Measurements from ENCODE around the gene OSTM1. TPM values are rescaled to one million over a fixed set of nuclear protein-coding genes. Genes with fewer than 3 reads are reported as not detected.

The OSTM1 gene
- total and polyA plus RNA-seq, 2 of the 13 experiments (the other 11 are each of a cell fraction or from before 2014, with no cell fraction given): 8.7 to 20.5 TPM

DNA sequence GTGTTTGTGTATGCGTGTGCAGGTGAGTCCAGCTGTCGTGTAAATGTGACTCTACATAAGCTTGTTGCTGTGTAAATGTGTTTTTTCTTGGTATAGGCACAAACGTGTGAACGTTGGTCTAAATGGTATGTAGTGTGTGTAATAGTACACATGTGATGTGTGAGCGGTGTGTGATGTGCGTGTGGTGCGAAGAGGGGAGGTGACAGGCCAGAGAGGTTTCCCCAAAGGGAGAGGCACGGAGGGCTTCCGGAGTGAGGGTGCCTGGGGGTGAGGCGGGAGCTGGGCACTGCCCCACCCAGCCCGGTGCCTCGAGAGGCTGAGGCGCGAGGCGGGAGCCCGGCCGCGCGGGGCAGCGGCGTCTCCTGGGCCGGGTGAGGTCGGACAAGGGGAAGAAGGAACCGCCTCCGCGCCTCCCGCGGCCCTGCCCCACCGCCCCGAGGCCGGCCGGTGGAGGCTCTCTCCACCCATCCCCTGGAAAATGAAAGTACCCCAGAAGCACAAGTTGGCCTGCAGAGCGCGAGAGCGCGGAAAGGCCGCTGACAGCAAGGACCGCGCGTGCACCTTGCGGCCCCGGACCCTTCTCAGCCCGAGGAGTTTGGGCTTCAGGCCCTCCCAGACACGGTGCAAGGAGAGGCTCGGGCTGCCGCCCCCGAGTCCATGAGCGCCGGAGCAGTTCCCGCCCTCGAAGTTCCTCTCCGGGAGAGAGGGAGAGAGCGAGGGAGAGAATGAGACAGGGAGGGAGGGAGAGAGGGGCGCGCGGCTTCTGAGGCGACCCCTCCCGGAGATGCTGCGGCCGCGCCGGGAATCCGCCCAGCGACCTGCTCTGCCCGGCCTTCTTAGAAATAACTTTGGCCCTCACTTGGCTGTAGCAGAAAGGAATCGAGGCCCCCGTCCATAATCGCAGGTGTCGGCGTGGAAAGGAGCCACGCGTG, 43.2 kb upstream of the OSTM1 start (continued):
- TF ChIP-seq, protein P1, sequence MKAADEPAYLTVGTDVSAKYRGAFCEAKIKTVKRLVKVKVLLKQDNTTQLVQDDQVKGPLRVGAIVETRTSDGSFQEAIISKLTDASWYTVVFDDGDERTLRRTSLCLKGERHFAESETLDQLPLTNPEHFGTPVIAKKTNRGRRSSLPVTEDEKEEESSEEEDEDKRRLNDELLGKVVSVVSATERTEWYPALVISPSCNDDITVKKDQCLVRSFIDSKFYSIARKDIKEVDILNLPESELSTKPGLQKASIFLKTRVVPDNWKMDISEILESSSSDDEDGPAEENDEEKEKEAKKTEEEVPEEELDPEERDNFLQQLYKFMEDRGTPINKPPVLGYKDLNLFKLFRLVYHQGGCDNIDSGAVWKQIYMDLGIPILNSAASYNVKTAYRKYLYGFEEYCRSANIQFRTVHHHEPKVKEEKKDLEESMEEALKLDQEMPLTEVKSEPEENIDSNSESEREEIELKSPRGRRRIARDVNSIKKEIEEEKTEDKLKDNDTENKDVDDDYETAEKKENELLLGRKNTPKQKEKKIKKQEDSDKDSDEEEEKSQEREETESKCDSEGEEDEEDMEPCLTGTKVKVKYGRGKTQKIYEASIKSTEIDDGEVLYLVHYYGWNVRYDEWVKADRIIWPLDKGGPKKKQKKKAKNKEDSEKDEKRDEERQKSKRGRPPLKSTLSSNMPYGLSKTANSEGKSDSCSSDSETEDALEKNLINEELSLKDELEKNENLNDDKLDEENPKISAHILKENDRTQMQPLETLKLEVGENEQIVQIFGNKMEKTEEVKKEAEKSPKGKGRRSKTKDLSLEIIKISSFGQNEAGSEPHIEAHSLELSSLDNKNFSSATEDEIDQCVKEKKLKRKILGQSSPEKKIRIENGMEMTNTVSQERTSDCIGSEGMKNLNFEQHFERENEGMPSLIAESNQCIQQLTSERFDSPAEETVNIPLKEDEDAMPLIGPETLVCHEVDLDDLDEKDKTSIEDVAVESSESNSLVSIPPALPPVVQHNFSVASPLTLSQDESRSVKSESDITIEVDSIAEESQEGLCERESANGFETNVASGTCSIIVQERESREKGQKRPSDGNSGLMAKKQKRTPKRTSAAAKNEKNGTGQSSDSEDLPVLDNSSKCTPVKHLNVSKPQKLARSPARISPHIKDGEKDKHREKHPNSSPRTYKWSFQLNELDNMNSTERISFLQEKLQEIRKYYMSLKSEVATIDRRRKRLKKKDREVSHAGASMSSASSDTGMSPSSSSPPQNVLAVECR (CRISPR knock-in tag; IDR thresholded peaks at IDR 0.05; ENCODE audit: borderline replicate concordance): no peak
- no peak for TF ChIP-seq KDM1A (CRISPR knock-in tag; IDR thresholded peaks at IDR 0.05)
- no peak for TF ChIP-seq RXRB (CRISPR knock-in tag; IDR thresholded peaks at IDR 0.05; ENCODE audit: borderline replicate concordance)
- TF ChIP-seq FOXA1 (IDR thresholded peaks at IDR 0.05): no peak
- no peak for TF ChIP-seq FOXA1 (CRISPR knock-in tag; IDR thresholded peaks at IDR 0.05)
- TF ChIP-seq ZBTB8A (CRISPR knock-in tag; IDR thresholded peaks at IDR 0.05; ENCODE audit: borderline replicate concordance, low read depth): no peak
- no peak for TF ChIP-seq ZNF441 (CRISPR knock-in tag; IDR thresholded peaks at IDR 0.05; ENCODE audit: borderline replicate concordance)
- no peak for TF ChIP-seq ZNF569 (CRISPR knock-in tag; IDR thresholded peaks at IDR 0.05; ENCODE audit: borderline replicate concordance)
- no peak for TF ChIP-seq CBX5 (CRISPR knock-in tag; IDR thresholded peaks at IDR 0.05; ENCODE audit: borderline replicate concordance)
- TF ChIP-seq, protein P2, sequence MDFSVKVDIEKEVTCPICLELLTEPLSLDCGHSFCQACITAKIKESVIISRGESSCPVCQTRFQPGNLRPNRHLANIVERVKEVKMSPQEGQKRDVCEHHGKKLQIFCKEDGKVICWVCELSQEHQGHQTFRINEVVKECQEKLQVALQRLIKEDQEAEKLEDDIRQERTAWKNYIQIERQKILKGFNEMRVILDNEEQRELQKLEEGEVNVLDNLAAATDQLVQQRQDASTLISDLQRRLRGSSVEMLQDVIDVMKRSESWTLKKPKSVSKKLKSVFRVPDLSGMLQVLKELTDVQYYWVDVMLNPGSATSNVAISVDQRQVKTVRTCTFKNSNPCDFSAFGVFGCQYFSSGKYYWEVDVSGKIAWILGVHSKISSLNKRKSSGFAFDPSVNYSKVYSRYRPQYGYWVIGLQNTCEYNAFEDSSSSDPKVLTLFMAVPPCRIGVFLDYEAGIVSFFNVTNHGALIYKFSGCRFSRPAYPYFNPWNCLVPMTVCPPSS (IDR thresholded peaks at IDR 0.05): no peak
- TF ChIP-seq ZNF296 (CRISPR knock-in tag; conservative IDR thresholded peaks at IDR 0.05): no peak
- no peak for TF ChIP-seq CCDC6 (CRISPR knock-in tag; IDR thresholded peaks at IDR 0.05)
- no peak for TF ChIP-seq FOSL2 (CRISPR knock-in tag; IDR thresholded peaks at IDR 0.05)
- TF ChIP-seq, protein P3, sequence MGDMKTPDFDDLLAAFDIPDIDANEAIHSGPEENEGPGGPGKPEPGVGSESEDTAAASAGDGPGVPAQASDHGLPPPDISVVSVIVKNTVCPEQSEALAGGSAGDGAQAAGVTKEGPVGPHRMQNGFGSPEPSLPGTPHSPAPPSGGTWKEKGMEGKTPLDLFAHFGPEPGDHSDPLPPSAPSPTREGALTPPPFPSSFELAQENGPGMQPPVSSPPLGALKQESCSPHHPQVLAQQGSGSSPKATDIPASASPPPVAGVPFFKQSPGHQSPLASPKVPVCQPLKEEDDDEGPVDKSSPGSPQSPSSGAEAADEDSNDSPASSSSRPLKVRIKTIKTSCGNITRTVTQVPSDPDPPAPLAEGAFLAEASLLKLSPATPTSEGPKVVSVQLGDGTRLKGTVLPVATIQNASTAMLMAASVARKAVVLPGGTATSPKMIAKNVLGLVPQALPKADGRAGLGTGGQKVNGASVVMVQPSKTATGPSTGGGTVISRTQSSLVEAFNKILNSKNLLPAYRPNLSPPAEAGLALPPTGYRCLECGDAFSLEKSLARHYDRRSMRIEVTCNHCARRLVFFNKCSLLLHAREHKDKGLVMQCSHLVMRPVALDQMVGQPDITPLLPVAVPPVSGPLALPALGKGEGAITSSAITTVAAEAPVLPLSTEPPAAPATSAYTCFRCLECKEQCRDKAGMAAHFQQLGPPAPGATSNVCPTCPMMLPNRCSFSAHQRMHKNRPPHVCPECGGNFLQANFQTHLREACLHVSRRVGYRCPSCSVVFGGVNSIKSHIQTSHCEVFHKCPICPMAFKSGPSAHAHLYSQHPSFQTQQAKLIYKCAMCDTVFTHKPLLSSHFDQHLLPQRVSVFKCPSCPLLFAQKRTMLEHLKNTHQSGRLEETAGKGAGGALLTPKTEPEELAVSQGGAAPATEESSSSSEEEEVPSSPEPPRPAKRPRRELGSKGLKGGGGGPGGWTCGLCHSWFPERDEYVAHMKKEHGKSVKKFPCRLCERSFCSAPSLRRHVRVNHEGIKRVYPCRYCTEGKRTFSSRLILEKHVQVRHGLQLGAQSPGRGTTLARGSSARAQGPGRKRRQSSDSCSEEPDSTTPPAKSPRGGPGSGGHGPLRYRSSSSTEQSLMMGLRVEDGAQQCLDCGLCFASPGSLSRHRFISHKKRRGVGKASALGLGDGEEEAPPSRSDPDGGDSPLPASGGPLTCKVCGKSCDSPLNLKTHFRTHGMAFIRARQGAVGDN (CRISPR knock-in tag; IDR thresholded peaks at IDR 0.05): peak; percentile 73
- TF ChIP-seq FOSL1 (CRISPR knock-in tag; IDR thresholded peaks at IDR 0.05; ENCODE audit: borderline replicate concordance): no peak
- TF ChIP-seq CC2D1A (CRISPR knock-in tag; IDR thresholded peaks at IDR 0.05): no peak
- TF ChIP-seq NFIB (CRISPR knock-in tag; IDR thresholded peaks at IDR 0.05; ENCODE audit: borderline replicate concordance): no peak
- no peak for TF ChIP-seq RFX5 (IDR thresholded peaks at IDR 0.05; ENCODE audit: low read depth, low read length)
- no peak for TF ChIP-seq KLF9 (CRISPR knock-in tag; IDR thresholded peaks at IDR 0.05; ENCODE audit: low read depth)
